Suprapubic skin (tissue), 4 donors: ENCODE measurements around the gene DNAJC11. TPM values are rescaled to one million over a fixed set of nuclear protein-coding genes. Genes with fewer than 3 reads are reported as not detected.

ENCODE experiments used
- DNase-seq, 2 donors: peaks; one replicate each; pipeline ENCODE4 v3.0.0-alpha.2; 2019; ENCODE audit warnings: low spot score in 2 of 2
- H3K27ac ChIP-seq: fragments of 200-600 bp; sonication (generic); one replicate; pipeline ENCODE4 v1.5.1; 2019
- H3K27me3 ChIP-seq: fragments of 200-600 bp; sonication (generic); one replicate; pipeline ENCODE4 v1.5.1; 2019
- H3K36me3 ChIP-seq: fragments of 200-600 bp; sonication (generic); one replicate; pipeline ENCODE4 v1.5.1; 2019
- H3K4me1 ChIP-seq: fragments of 200-600 bp; sonication (generic); one replicate; pipeline ENCODE4 v1.5.1; 2019
- H3K4me3 ChIP-seq: fragments of 200-600 bp; sonication (generic); one replicate; pipeline ENCODE4 v1.5.1; 2019; ENCODE audit warnings: mild to moderate bottlenecking
- H3K9me3 ChIP-seq: fragments of 200-600 bp; sonication (generic); one replicate; pipeline ENCODE4 v1.5.1; 2019
- EP300 ChIP-seq: sonication (generic); formaldehyde crosslinking; IDR thresholded peaks from one replicate; pipeline ENCODE4 v1.6.1; 2017; ENCODE audit warnings: antibody characterized with exemption
- POLR2A ChIP-seq, 2 donors: fragments of 450-650 bp; IDR thresholded peaks; one replicate each; pipeline ENCODE4 v1.6.1; 2017; ENCODE audit warnings: antibody characterized with exemption in 2 of 2, mild to moderate bottlenecking in 2 of 2, moderate library complexity in 2 of 2
- POLR2AphosphoS5 ChIP-seq, 3 donors: sonication (generic); formaldehyde crosslinking; IDR thresholded peaks; one replicate each; pipeline ENCODE4 v1.6.1; 2017; ENCODE audit warnings: antibody characterized with exemption in 3 of 3
- WGBS: methylation state at CpG from one replicate; pipeline ENCODE4 v1.1.5; 2018; 5-methylcytosine and 5-hydroxymethylcytosine counted together
- total RNA-seq, 4 donors: library from RNA; depleted of rRNA; stranded (reverse); fragments of >200 nt; gene quantifications; one replicate each; pipeline ENCODE4 v1.1.0, GENCODE V29; 2016
- TF ChIP-seq, protein P1 (sequence below), 2 donors: fragments of 200-600 bp in 1 of 2; fragments of 450-650 bp in 1 of 2; sonication (generic) in 1 of 2; IDR thresholded peaks; one replicate each; pipeline ENCODE4 v1.5.1; 2016 to 2019; ENCODE audit warnings: antibody characterized with exemption in 2 of 2, mild to moderate bottlenecking in 1 of 2, moderate library complexity in 1 of 2

DNAJC11 gene
- total RNA-seq, 4 donors from 2014 or later = 22.9 to 53.0 (median 31.4) TPM

DNA sequence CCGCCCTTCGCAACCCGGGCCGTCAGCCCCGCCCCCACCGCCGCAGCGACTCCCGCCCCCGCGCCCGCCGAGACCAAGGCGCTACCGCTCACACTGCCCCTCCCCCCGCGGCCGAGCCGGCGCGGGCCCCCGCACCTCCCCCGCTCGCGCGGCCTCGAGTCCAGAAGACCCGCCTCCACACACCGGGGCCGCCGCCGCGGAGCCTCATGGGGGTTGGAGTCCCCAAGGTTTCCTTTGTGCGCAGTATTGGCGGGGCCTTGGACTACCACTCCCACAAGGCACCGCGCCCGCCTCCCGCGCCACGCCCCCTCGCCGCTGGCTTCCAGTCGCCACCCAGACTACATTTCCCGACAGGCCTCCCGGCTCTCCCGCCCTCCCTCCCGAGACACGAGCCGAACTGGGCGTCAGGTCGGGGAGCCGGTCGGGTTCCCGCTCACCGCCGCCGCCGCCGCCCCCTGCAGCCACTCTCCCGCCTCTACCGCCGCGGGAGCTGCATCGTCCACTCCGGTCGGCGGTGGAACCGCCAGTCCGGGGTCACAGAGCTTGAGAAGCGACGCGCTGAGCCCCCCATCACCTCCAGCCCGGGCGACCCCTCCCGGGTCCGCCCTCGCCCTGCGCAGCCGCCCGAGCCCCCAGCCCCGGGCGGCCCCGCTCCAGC lies 88.1 kb downstream of the DNAJC11 start, which contains the start of gene PHF13:
Gene PHF13 (plus strand): TSS at position 371 of the 658 bp plus-strand sequence. CDS start 336 bp downstream, outside the sequence.
- Histone ChIP-seq H3K27ac (peak within 1 kb of the TSS; percentile 99), H3K27me3 (no peaks in the 10 kb centered on the region), H3K4me1 (peaks cover 43% of the 10 kb centered on the region), H3K9me3 (no peaks in the 10 kb centered on the region), H3K36me3 (peaks cover 5% of the 10 kb centered on the region), H3K4me3 (peak within 1 kb of the TSS; percentile 90)
- TF ChIP-seq POLR2AphosphoS5 (IDR thresholded peaks at IDR 0.05) = peak in 1 of 3 donors; percentile 77
- no peak for TF ChIP-seq POLR2A (IDR thresholded peaks at IDR 0.05)
- 1% methylated on average over 12 of the region's 84 CpGs for WGBS
- peak; percentile 100 for DNase-seq

DNA sequence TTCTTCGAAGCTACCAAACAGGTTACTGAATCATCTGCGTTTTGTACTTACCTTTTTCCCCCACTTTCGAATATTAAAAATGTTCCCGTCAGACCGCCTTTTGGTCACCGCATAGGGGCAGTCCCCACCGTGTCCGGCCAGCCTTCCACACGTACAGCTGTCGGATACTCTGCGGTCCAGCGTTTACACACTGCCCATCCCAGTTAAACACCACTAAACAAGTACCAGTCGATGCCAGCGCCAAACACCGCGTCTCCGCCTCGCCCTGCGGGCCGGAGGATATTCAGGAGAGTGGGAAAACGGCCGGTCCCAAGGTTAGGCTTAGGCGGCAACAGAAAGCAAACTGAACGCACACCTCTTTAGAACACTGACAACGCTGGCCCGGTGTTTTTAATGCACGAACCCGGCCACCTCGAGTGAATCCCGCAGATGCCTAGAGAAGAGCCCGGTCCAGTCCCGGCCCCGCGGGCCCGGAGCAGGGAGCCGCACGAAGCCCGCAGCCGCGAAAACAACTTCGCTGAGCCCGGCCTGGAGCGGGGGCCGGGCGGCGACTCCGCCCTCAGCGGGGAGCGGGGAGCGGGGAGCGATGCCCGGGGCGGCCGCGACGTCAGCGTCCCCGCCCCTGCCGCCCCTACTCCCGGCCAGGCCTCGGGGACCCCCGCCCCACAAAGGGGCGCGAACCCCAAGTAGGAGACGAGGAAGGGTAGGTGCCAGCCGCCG lies 88.8 kb downstream of the DNAJC11 start:
- peak; percentile 81 to 87 for DNase-seq
- peaks cover 43% of the 10 kb centered on the region for H3K4me1 ChIP-seq
- H3K9me3 ChIP-seq = no peaks in the 10 kb centered on the region
- TF ChIP-seq POLR2A (IDR thresholded peaks at IDR 0.05) (peak in 1 of 2 donors; percentile 18), EP300 (peak; percentile 19), POLR2AphosphoS5 (IDR thresholded peaks at IDR 0.05) (no peak)
- TF ChIP-seq, protein P1, sequence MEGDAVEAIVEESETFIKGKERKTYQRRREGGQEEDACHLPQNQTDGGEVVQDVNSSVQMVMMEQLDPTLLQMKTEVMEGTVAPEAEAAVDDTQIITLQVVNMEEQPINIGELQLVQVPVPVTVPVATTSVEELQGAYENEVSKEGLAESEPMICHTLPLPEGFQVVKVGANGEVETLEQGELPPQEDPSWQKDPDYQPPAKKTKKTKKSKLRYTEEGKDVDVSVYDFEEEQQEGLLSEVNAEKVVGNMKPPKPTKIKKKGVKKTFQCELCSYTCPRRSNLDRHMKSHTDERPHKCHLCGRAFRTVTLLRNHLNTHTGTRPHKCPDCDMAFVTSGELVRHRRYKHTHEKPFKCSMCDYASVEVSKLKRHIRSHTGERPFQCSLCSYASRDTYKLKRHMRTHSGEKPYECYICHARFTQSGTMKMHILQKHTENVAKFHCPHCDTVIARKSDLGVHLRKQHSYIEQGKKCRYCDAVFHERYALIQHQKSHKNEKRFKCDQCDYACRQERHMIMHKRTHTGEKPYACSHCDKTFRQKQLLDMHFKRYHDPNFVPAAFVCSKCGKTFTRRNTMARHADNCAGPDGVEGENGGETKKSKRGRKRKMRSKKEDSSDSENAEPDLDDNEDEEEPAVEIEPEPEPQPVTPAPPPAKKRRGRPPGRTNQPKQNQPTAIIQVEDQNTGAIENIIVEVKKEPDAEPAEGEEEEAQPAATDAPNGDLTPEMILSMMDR (IDR thresholded peaks at IDR 0.05) = no peak
- WGBS = under 1% methylated on average over 49 of the region's 67 CpGs
- H3K36me3 ChIP-seq = no peaks in the 10 kb centered on the region
- peak overlapping the region; percentile 90 for H3K4me3 ChIP-seq
- H3K27ac ChIP-seq = peak overlapping the region; percentile 99
- no peaks in the 10 kb centered on the region for H3K27me3 ChIP-seq

DNA sequence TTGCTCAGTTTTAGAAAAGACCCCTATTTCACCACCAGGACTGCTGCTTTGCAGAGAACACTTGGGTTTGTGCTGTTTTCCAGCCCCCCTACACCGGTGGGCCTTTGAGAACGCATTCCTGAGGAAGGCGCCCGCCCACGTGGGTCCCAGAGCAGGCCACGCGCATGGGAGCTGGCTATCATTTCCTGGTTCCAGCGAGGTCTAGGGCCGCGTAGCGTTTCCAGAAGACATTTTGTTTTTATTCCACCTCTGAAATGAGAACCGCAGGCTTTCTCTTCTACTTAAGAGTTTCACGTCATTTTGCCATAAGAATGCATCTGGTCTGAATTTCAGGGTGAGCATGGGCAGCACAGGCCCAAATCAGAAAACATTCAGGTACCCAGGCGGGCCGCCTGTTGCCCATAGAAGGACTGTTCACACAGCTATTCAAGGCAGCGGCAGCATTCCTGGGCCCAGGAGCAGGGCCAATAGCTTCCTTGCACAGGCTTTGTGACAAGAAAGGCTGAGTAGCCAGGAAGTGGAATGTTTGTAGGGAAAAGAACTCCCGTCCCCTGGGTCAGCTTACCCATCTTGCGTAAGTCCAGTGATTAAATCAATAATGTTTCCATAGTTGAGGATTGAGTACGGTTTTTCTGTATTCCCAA lies 97.6 kb downstream of the DNAJC11 start:
- TF ChIP-seq POLR2AphosphoS5 (IDR thresholded peaks at IDR 0.05) (peak in 2 of 3 donors; percentile 6 to 45), EP300 (no peak), POLR2A (IDR thresholded peaks at IDR 0.05) (no peak)
- TF ChIP-seq, protein P1 (IDR thresholded peaks at IDR 0.05) = peak in 1 of 2 donors; percentile 6
- 10% methylated on average over 19 of the region's 19 CpGs for WGBS
- peak; percentile 88 to 89 for DNase-seq

DNA sequence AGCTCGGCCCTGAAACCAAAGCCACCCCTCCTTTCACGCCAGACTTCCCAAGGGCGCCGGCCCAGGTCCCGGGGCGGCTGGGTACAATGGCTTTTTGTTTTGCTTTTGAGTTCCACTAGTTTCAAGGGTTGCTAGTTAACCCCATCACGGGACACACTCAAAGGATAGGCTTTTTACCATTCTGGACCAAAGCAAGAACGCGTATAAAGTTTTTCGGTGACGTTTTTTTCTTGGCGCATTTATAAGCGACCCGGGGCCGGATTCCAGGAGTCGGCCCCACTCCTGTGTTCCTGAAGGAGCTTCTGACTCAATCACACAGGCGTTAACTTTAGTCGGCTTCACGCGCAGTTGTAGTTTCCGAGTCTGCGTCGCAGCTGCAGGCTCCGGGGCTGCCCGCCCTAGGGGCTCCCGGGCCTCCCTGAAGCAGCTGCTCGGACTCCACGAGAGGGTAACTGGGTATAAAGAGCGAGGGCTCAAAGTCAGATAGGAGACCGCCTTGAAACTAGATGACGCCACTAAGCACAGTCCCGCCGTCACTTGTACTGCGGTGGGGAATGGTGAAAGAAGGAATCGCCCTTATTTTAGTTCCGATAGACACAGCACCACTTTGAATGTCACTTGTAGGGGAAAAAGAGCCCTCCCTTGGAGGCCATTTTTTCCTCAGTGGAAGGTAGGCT lies 98.2 kb downstream of the DNAJC11 start:
- WGBS = under 1% methylated on average over 35 of the region's 36 CpGs
- peak overlapping the region; percentile 99 for H3K27ac ChIP-seq
- H3K9me3 ChIP-seq = no peaks in the 10 kb centered on the region
- peaks cover 41% of the 10 kb centered on the region for H3K4me1 ChIP-seq
- no peaks in the 10 kb centered on the region for H3K27me3 ChIP-seq
- TF ChIP-seq POLR2A (IDR thresholded peaks at IDR 0.05) = peak in 1 of 2 donors; percentile 69
- TF ChIP-seq, protein P1 (IDR thresholded peaks at IDR 0.05) = no peak
- peak; percentile 15 to 56 (median 38) for TF ChIP-seq POLR2AphosphoS5 (IDR thresholded peaks at IDR 0.05)
- no peak for TF ChIP-seq EP300
- peak overlapping the region; percentile 98 for H3K4me3 ChIP-seq
- DNase-seq = peak in 1 of 2 donors; percentile 88
- peaks cover 7% of the 10 kb centered on the region for H3K36me3 ChIP-seq

More for the DNA sequence above, 97.6 kb downstream of the DNAJC11 start:
- no peaks in the 10 kb centered on the region for H3K9me3 ChIP-seq
- peak overlapping the region; percentile 99 for H3K27ac ChIP-seq
- no peaks in the 10 kb centered on the region for H3K27me3 ChIP-seq
- H3K4me3 ChIP-seq = peak overlapping the region; percentile 98
- H3K36me3 ChIP-seq = peaks cover 1% of the 10 kb centered on the region
- peaks cover 35% of the 10 kb centered on the region for H3K4me1 ChIP-seq

DNA sequence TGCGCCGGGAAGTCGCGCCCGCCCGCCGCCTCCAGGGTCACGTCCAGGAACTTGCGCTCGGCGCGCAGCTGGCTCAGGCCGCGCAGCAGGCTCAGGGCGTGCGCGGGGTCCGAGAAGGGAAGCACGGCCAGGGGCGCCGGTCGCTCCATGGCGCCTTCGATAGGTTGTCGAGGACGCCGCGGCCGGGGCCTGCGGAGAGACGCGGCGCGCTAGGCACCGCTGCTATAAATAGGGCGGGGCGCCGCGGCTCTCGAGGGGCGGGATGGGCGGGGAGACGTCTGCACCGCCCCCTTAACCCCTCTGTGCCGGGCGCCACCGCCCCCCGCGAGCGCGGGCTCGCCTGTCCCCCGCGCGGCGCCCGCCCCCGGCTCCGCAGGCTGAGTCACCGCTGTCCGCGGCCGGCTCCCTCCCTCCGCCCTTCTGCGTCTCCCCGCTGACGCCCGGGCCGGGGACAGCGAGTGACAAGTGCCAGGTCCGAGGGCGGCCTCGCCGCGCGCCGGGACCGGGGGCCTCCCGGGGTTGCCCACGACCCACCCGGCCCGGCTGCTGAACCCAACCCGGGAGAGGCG lies 98.9 kb downstream of the DNAJC11 start, which contains the start of gene KLHL21:
Gene KLHL21 (minus strand): TSS at position 201 of the 569 bp plus-strand sequence. CDS start 52 bp downstream, at position 149.
- peak within 1 kb of the TSS; percentile 98 for H3K4me3 ChIP-seq
- 0% methylated on average over 2 of the region's 84 CpGs for WGBS
- H3K9me3 ChIP-seq = no peaks in the 10 kb centered on the region
- H3K4me1 ChIP-seq = peaks cover 47% of the 10 kb centered on the region
- no peaks in the 10 kb centered on the region for H3K27me3 ChIP-seq
- peak; percentile 2 to 59 (median 26) for TF ChIP-seq POLR2AphosphoS5 (IDR thresholded peaks at IDR 0.05)
- peak in 1 of 2 donors; percentile 62 for TF ChIP-seq POLR2A (IDR thresholded peaks at IDR 0.05)
- TF ChIP-seq, protein P1 (IDR thresholded peaks at IDR 0.05) = no peak
- H3K36me3 ChIP-seq = peaks cover 13% of the 10 kb centered on the region
- H3K27ac ChIP-seq = peak within 1 kb of the TSS; percentile 99
- peak; percentile 94 for DNase-seq
